ENCODE results near the gene DMTF1. TPM values are rescaled to one million over a fixed set of nuclear protein-coding genes. Genes with fewer than 3 reads are reported as not detected.

DMTF1 gene
- total and polyA plus RNA-seq, 2 donors (not counting 1 experiment from before 2014, with no cell fraction given), result 139 to 235 TPM

GRCh38 chr7:87188930-87189329 lies 36.7 kb downstream of the DMTF1 start:
- intact Hi-C loops (cut with micrococcal nuclease), result no loop called here

GRCh38 chr7:87190783-87191182 lies 38.5 kb downstream of the DMTF1 start:
- intact Hi-C loops (cut with micrococcal nuclease), result loop anchor here (5.0 kb wide), 1 partner anchor 33 kb away; no protein-coding TSS in a partner anchor
- ATAC-seq (ENCODE audit: low read depth) (no peak), DNase-seq (no peak)
- Histone ChIP-seq H3K27me3 (replicated peaks in 1 of 4; ENCODE audit: control extremely low read depth in 1 of 4, control insufficient read depth in 3 of 4, insufficient read depth in 4 of 4, low read length in 3 of 4) (no peaks in the 10 kb centered on the region), H3K4me2 (replicated peaks; ENCODE audit: low read depth, low read length, poor library complexity, severe bottlenecking) (no peak overlapping the region), H3K4me3 (ENCODE audit: control extremely low read depth in 1 of 5, extremely low read depth in 1 of 5, insufficient read depth in 1 of 5, low read depth in 2 of 5, low read length in 4 of 5) (no peak overlapping the region), H2AFZ (ENCODE audit: insufficient read depth, low read depth, low read length, poor library complexity, severe bottlenecking) (no peak overlapping the region), H3K9ac (ENCODE audit: low read length) (no peak overlapping the region), H3K79me2 (ENCODE audit: control insufficient read depth, insufficient read depth, low read length) (no peaks in the 10 kb centered on the region), H3K36me3 (replicated peaks in 1 of 2; ENCODE audit: control extremely low read depth in 1 of 2, control insufficient read depth in 1 of 2, extremely low read depth in 1 of 2, insufficient read depth in 2 of 2, low read length in 1 of 2) (peaks cover 21 to 87% of the 10 kb centered on the region in 2 experiments), H3K9me3 (ENCODE audit: control extremely low read depth in 1 of 3, control insufficient read depth in 2 of 3, insufficient read depth in 1 of 3, low read length in 2 of 3) (no peaks in the 10 kb centered on the region), H3K4me1 (ENCODE audit: control insufficient read depth in 2 of 2, insufficient read depth in 2 of 2, low read length in 2 of 2) (peaks cover 0 to 6% of the 10 kb centered on the region in 2 donors), H4K20me1 (ENCODE audit: control insufficient read depth, insufficient read depth, low read length, poor library complexity, severe bottlenecking) (peaks cover 38% of the 10 kb centered on the region), H3K27ac (ENCODE audit: low read length in 2 of 2) (peak overlapping the region in 1 of 2 donors; percentile 41)
- Mint-ChIP-seq H3K4me1 (peaks cover 29% of the 10 kb centered on the region), H3K27me3 (no peaks in the 10 kb centered on the region), H3K9me3 (ENCODE audit: insufficient read depth) (no peaks in the 10 kb centered on the region), H3K27ac (no peak overlapping the region), H3K4me3 (no peak overlapping the region)
- ChIA-PET CTCF (interaction anchor here (1.7 kb wide), 1 partner anchor 46 kb away, joined by 4 read pairs; no protein-coding TSS in a partner anchor), POLR2A (interaction anchor here (2.1 kb wide), 1 partner anchor 29 kb away, joined by 6 read pairs; the partner anchor contains the start of gene TMEM243)
- no peak for TF ChIP-seq CTCF (IDR thresholded peaks at IDR 0.05)
- TF ChIP-seq EZH2 (IDR thresholded peaks at IDR 0.05; ENCODE audit: borderline replicate concordance, insufficient read depth, low read depth, low read length, poor library complexity, severe bottlenecking), result no peak
- no CpG with 5 or more reads among the region's 3 CpGs for WGBS (ENCODE audit: insufficient coverage)

More at GRCh38 chr7:87188930-87189329, 36.7 kb downstream of the DMTF1 start:
- H3K4me1 ChIP-seq (ENCODE audit: control insufficient read depth in 2 of 2, insufficient read depth in 2 of 2, low read length in 2 of 2), result no peaks in the 10 kb centered on the region
- H3K27ac Mint-ChIP-seq, result peak overlapping the region; percentile 78
- H3K4me2 ChIP-seq (replicated peaks; ENCODE audit: low read depth, low read length, poor library complexity, severe bottlenecking), result no peak overlapping the region
- H3K4me3 Mint-ChIP-seq, result no peak overlapping the region
- H4K20me1 ChIP-seq (ENCODE audit: control insufficient read depth, insufficient read depth, low read length, poor library complexity, severe bottlenecking), result peaks cover 25% of the 10 kb centered on the region
- H3K27me3 Mint-ChIP-seq, result no peaks in the 10 kb centered on the region
- no peak overlapping the region for H2AFZ ChIP-seq (ENCODE audit: insufficient read depth, low read depth, low read length, poor library complexity, severe bottlenecking)
- no peak for ATAC-seq (ENCODE audit: low read depth)
- WGBS (ENCODE audit: insufficient coverage), result 75% methylated on average over 1 of the region's 2 CpGs
- H3K27ac ChIP-seq (ENCODE audit: low read length in 2 of 2), result peak overlapping the region in 1 of 2 donors; percentile 33
- DNase-seq, result no peak
- ChIA-PET POLR2A (no interaction called here), CTCF (no interaction called here)
- no peaks in the 10 kb centered on the region for H3K9me3 ChIP-seq (ENCODE audit: control extremely low read depth in 1 of 3, control insufficient read depth in 2 of 3, insufficient read depth in 1 of 3, low read length in 2 of 3)
- peaks cover 7 to 87% of the 10 kb centered on the region in 2 experiments for H3K36me3 ChIP-seq (replicated peaks in 1 of 2; ENCODE audit: control extremely low read depth in 1 of 2, control insufficient read depth in 1 of 2, extremely low read depth in 1 of 2, insufficient read depth in 2 of 2, low read length in 1 of 2)
- no peak overlapping the region for H3K4me3 ChIP-seq (ENCODE audit: control extremely low read depth in 1 of 5, extremely low read depth in 1 of 5, insufficient read depth in 1 of 5, low read depth in 2 of 5, low read length in 4 of 5)
- H3K9ac ChIP-seq (ENCODE audit: low read length), result no peak overlapping the region
- no peak for TF ChIP-seq EZH2 (IDR thresholded peaks at IDR 0.05; ENCODE audit: borderline replicate concordance, insufficient read depth, low read depth, low read length, poor library complexity, severe bottlenecking)
- no peak for TF ChIP-seq CTCF (IDR thresholded peaks at IDR 0.05)
- peaks cover 29% of the 10 kb centered on the region for H3K4me1 Mint-ChIP-seq
- no peaks in the 10 kb centered on the region for H3K27me3 ChIP-seq (replicated peaks in 1 of 4; ENCODE audit: control extremely low read depth in 1 of 4, control insufficient read depth in 3 of 4, insufficient read depth in 4 of 4, low read length in 3 of 4)
- H3K9me3 Mint-ChIP-seq (ENCODE audit: insufficient read depth), result no peaks in the 10 kb centered on the region
- H3K79me2 ChIP-seq (ENCODE audit: control insufficient read depth, insufficient read depth, low read length), result no peaks in the 10 kb centered on the region
